HG03558 (cell line): Measurements from ENCODE around the gene MRPS12.

Experiments used
- ATAC-seq: cut with Tn5 transposase; IDR thresholded peaks from one replicate; pipeline ENCODE4 v1.9.1; 2021; ENCODE audit warnings: moderate number of reproducible peaks; ENCODE audit not compliant: unreplicated experiment; ENCODE audit errors: extremely low read depth

Gene MRPS12

GRCh38 chr19:38970664-38971532 is 40.2 kb downstream of the MRPS12 start:
- no peak for ATAC-seq

- no peak for ATAC-seq
Measured at GRCh38 chr19:38971672-38972071, 40.9 kb downstream of the MRPS12 start.

- ATAC-seq, result no peak
Measured at GRCh38 chr19:38974624-38975213, 44.0 kb downstream of the MRPS12 start.

GRCh38 chr19:38975214-38975860 is 44.6 kb downstream of the MRPS12 start, which contains the start of gene FBXO17:
TSS of gene FBXO17 (minus strand) at chr19:38975742. CDS start at chr19:38950319, 25,423 bp downstream.
- no peak for ATAC-seq

GRCh38 chr19:38975861-38976271 is 45.1 kb downstream of the MRPS12 start:
- ATAC-seq, result no peak

- ATAC-seq, result no peak
Measured at GRCh38 chr19:38977445-38978325, 46.9 kb downstream of the MRPS12 start.

GRCh38 chr19:38978326-38978689 is 47.6 kb downstream of the MRPS12 start:
- ATAC-seq, result no peak

- ATAC-seq, result no peak
Measured at GRCh38 chr19:38979812-38980211, 49.1 kb downstream of the MRPS12 start.

- ATAC-seq, result no peak
Measured at GRCh38 chr19:38980583-38981374, 50.0 kb downstream of the MRPS12 start.
